Caco-2 (cell line): Measurements from ENCODE around the gene TNFRSF21. TPM values are rescaled to one million over a fixed set of nuclear protein-coding genes. Genes with fewer than 3 reads are reported as not detected.
A peak's percentile ranks its signal among the peaks of the same experiment; 100 is the strongest.

Source experiments
- BruUV-seq: library from RNA; stranded (reverse); fragments of 400-500 nt; replicated peaks from 2 replicates; lab custom pipeline; 2021; lab: Mats Ljungman, UMichigan
- CTCF ChIA-PET: fragments of 300-600 bp; sonication (Branson Sonifier 250); formaldehyde crosslinking; loops from one replicate; lab custom pipeline; 2022; ENCODE audit warnings: antibody characterized with exemption; lab: Charles Lee
- POLR2A ChIA-PET: fragments of 300-600 bp; sonication (Branson Sonifier 250); formaldehyde crosslinking; loops from one replicate; lab custom pipeline; 2022; ENCODE audit warnings: antibody characterized with exemption; lab: Charles Lee
- DNase-seq, 2 experiments: peaks; one replicate each; pipeline versions ENCODE4 v3.0.0 to v3.0.0-alpha.2; 2020 to 2022
- H3K27me3 ChIP-seq: replicated peaks from 2 replicates; pipeline ENCODE4 v1.6.0; 2011; ENCODE audit warnings: low read length; ENCODE audit not compliant: control insufficient read depth, insufficient read depth
- H3K36me3 ChIP-seq: 2 replicates; pipeline ENCODE4 v1.5.1; 2011; ENCODE audit warnings: low read length; ENCODE audit not compliant: control insufficient read depth, insufficient read depth
- H3K4me1 ChIP-seq: fragments of 250-450 bp; sonication (Bioruptor Pico); 2 replicates; pipeline ENCODE4 v1.5.1; 2020; ENCODE audit warnings: mild to moderate bottlenecking
- H3K4me3 ChIP-seq: 2 replicates; pipeline ENCODE4 v1.5.1; 2011; ENCODE audit warnings: low read depth, mild to moderate bottlenecking, control low read depth, low read length
- H3K9me3 ChIP-seq: fragments of 250-450 bp; sonication (Bioruptor Pico); 2 replicates; pipeline ENCODE4 v1.5.1; 2020; ENCODE audit warnings: mild to moderate bottlenecking, moderate library complexity
- H3K27ac Mint-ChIP-seq: one replicate; pipeline ENCODE4 v1.8.0; 2022; ENCODE audit warnings: mixed read lengths; ENCODE audit not compliant: unreplicated experiment
- H3K27me3 Mint-ChIP-seq: one replicate; pipeline ENCODE4 v1.8.0; 2022; ENCODE audit warnings: mixed read lengths; ENCODE audit not compliant: insufficient read depth, unreplicated experiment
- H3K36me3 Mint-ChIP-seq: one replicate; pipeline ENCODE4 v1.8.0; 2022; ENCODE audit warnings: mild to moderate bottlenecking, mixed read lengths; ENCODE audit not compliant: insufficient read depth, unreplicated experiment
- H3K4me1 Mint-ChIP-seq: one replicate; pipeline ENCODE4 v1.8.0; 2022; ENCODE audit warnings: low read depth, mixed read lengths; ENCODE audit not compliant: unreplicated experiment
- H3K4me3 Mint-ChIP-seq: one replicate; pipeline ENCODE4 v1.8.0; 2022; ENCODE audit warnings: mild to moderate bottlenecking, moderate library complexity, mixed read lengths; ENCODE audit not compliant: unreplicated experiment
- H3K9me3 Mint-ChIP-seq: one replicate; pipeline ENCODE4 v1.8.0; 2022; ENCODE audit warnings: mixed read lengths; ENCODE audit not compliant: unreplicated experiment
- CTCF ChIP-seq, 2 experiments: fragments of 200-600 bp in 1 of 2; IDR thresholded peaks; 1 replicate in 1 of 2; 2 replicates in 1 of 2; pipeline versions ENCODE4 v1.5.1 to v1.8.0; 2011 to 2022; ENCODE audit warnings: antibody characterized with exemption in 1 of 2, control low read depth in 1 of 2, inconsistent platforms in 1 of 2, low read depth in 1 of 2, low read length in 1 of 2, mild to moderate bottlenecking in 1 of 2, moderate library complexity in 1 of 2; ENCODE audit not compliant: insufficient read depth in 1 of 2, severe bottlenecking in 1 of 2, unreplicated experiment in 1 of 2
- intact Hi-C: fragments of 100-400 bp; cut with micrococcal nuclease; formaldehyde crosslinking; loops from one replicate; pipeline ENCODE4 v1.10.0; 2022; ENCODE audit not compliant: unreplicated experiment
- total RNA-seq: library from RNA; stranded (reverse); gene quantifications from 2 replicates; pipeline ENCODE4 v1.2.3, GENCODE V29; 2022

Gene TNFRSF21
- total RNA-seq, 1 experiment from 2014 or later, result 60.8 TPM

- intact Hi-C loops, result no loop called here
These were observed 107.0 kb downstream of the TNFRSF21 start for GRCh38 chr6:47202644-47203205.

GRCh38 chr6:47200536-47201334, 109.0 kb downstream of the TNFRSF21 start:
- Mint-ChIP-seq H3K4me3 (no peak overlapping the region), H3K27me3 (no peaks in the 10 kb centered on the region), H3K27ac (no peak overlapping the region), H3K9me3 (peaks cover 14% of the 10 kb centered on the region), H3K4me1 (peaks cover 21% of the 10 kb centered on the region), H3K36me3 (no peaks in the 10 kb centered on the region)
- Histone ChIP-seq H3K4me1 (peaks cover 4% of the 10 kb centered on the region), H3K4me3 (no peak overlapping the region), H3K9me3 (no peaks in the 10 kb centered on the region), H3K27me3 (no peaks in the 10 kb centered on the region), H3K36me3 (no peaks in the 10 kb centered on the region)
- no peak for DNase-seq
- TF ChIP-seq CTCF (IDR thresholded peaks at IDR 0.05; ENCODE audit: insufficient read depth in 1 of 2, low read depth in 1 of 2, low read length in 1 of 2, severe bottlenecking in 1 of 2, unreplicated experiment in 1 of 2), result no peak
- BruUV-seq, result no TSS peak
- intact Hi-C loops, result no loop called here
- CTCF ChIA-PET, result no interaction called here
- POLR2A ChIA-PET, result no interaction called here

More at GRCh38 chr6:47202644-47203205, 107.0 kb downstream of the TNFRSF21 start:
- no peak overlapping the region for H3K4me3 Mint-ChIP-seq
- peaks cover 14% of the 10 kb centered on the region for H3K9me3 Mint-ChIP-seq
- H3K36me3 Mint-ChIP-seq, result no peaks in the 10 kb centered on the region
- Histone ChIP-seq H3K4me3 (no peak overlapping the region), H3K36me3 (no peaks in the 10 kb centered on the region), H3K4me1 (peaks cover 4% of the 10 kb centered on the region), H3K9me3 (no peaks in the 10 kb centered on the region), H3K27me3 (no peaks in the 10 kb centered on the region)
- no peak for TF ChIP-seq CTCF (IDR thresholded peaks at IDR 0.05; ENCODE audit: insufficient read depth in 1 of 2, low read depth in 1 of 2, low read length in 1 of 2, severe bottlenecking in 1 of 2, unreplicated experiment in 1 of 2)
- ChIA-PET CTCF (interaction anchor here (0.6 kb wide), 1 partner anchor 1698 kb away, joined by 3 read pairs; no protein-coding TSS in a partner anchor), POLR2A (no interaction called here)
- H3K27me3 Mint-ChIP-seq, result no peaks in the 10 kb centered on the region
- DNase-seq, result no peak
- peaks cover 21% of the 10 kb centered on the region for H3K4me1 Mint-ChIP-seq
- peak overlapping the region; percentile 17 for H3K27ac Mint-ChIP-seq
- no TSS peak for BruUV-seq

GRCh38 chr6:47197682-47198640, 111.7 kb downstream of the TNFRSF21 start:
- H3K36me3 Mint-ChIP-seq, result no peaks in the 10 kb centered on the region
- H3K27me3 ChIP-seq, result no peaks in the 10 kb centered on the region
- H3K9me3 Mint-ChIP-seq, result peaks cover 14% of the 10 kb centered on the region
- H3K9me3 ChIP-seq, result no peaks in the 10 kb centered on the region
- no peak overlapping the region for H3K27ac Mint-ChIP-seq
- H3K36me3 ChIP-seq, result no peaks in the 10 kb centered on the region
- TF ChIP-seq CTCF (IDR thresholded peaks at IDR 0.05; ENCODE audit: insufficient read depth in 1 of 2, low read depth in 1 of 2, low read length in 1 of 2, severe bottlenecking in 1 of 2, unreplicated experiment in 1 of 2), result no peak
- DNase-seq, result no peak
- CTCF ChIA-PET, result no interaction called here
- intact Hi-C loops, result no loop called here
- H3K4me3 Mint-ChIP-seq, result no peak overlapping the region
- BruUV-seq, result no TSS peak
- H3K27me3 Mint-ChIP-seq, result no peaks in the 10 kb centered on the region
- POLR2A ChIA-PET, result no interaction called here
- peaks cover 4% of the 10 kb centered on the region for H3K4me1 ChIP-seq
- H3K4me3 ChIP-seq, result no peak overlapping the region
- H3K4me1 Mint-ChIP-seq, result peaks cover 7% of the 10 kb centered on the region
